NT2/D1 (cell line): ENCODE data around the gene MZT1.

Experiments used
- SUZ12 ChIP-seq: IDR thresholded peaks from 2 replicates; pipeline ENCODE4 v1.6.1; 2011; ENCODE audit not compliant: insufficient read length, insufficient read depth; ENCODE audit errors: extremely low read depth
- YY1 ChIP-seq: IDR thresholded peaks from 2 replicates; pipeline ENCODE4 v1.6.1; 2011; ENCODE audit not compliant: insufficient read length, insufficient read depth
- ZNF274 ChIP-seq: IDR thresholded peaks from 2 replicates; pipeline ENCODE4 v1.6.1; 2011; ENCODE audit warnings: mild to moderate bottlenecking, low read depth, low read length

DNA sequence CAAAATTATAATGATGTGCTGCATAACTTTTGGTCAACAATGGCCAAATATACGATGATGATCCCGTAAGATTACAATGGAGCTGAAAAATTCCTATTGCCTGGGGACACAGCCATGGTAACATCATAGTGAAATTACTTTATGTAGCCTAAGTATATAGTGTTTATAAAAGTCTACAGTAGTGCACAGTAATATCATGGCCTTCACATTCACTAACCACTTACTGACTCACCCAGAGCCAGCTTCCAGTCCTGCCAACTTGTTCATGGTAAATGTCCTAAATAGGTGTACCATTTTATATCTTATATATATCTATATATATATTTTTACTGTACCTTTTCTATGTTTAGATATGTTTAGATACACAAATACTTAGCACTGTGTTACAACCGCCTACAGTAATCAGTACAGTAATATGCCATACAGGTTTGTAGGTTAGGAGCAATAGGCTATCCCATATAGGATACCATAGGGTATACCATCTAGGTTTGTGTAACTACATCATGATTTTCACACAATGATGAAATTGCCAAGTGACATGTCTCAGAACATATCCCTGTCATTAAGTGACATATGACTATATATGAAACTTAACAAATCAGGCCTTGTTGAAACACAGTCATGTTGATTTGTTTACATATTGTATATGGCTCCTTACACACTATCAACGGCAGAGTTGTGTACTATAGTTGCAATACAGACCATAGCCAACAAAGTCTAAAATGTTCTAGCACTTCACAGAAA lies 30.5 kb upstream of the MZT1 start:
- TF ChIP-seq YY1: no peak
- TF ChIP-seq SUZ12: no peak
- no peak for TF ChIP-seq ZNF274
